DOHH2 (cell line): Measurements from ENCODE around the gene KCNIP3.

ENCODE experiments used
- EZH2phosphoT487 ChIP-seq: fragments of 200-600 bp; sonication (generic); IDR thresholded peaks from 2 replicates; pipeline ENCODE4 v1.6.1; 2017; ENCODE audit warnings: borderline replicate concordance, mild to moderate bottlenecking, antibody characterized with exemption, low read length, moderate library complexity, mixed read lengths
- TF ChIP-seq, protein P1 (sequence below): fragments of 200-600 bp; sonication (generic); IDR thresholded peaks from one replicate; pipeline ENCODE4 v1.5.1; 2014; ENCODE audit warnings: antibody characterized with exemption, mild to moderate bottlenecking, low read depth, low read length; ENCODE audit not compliant: poor library complexity, severe bottlenecking

GRCh38 chr2:95359501-95359930 is 62.4 kb downstream of the KCNIP3 start:
- TF ChIP-seq, protein P1, sequence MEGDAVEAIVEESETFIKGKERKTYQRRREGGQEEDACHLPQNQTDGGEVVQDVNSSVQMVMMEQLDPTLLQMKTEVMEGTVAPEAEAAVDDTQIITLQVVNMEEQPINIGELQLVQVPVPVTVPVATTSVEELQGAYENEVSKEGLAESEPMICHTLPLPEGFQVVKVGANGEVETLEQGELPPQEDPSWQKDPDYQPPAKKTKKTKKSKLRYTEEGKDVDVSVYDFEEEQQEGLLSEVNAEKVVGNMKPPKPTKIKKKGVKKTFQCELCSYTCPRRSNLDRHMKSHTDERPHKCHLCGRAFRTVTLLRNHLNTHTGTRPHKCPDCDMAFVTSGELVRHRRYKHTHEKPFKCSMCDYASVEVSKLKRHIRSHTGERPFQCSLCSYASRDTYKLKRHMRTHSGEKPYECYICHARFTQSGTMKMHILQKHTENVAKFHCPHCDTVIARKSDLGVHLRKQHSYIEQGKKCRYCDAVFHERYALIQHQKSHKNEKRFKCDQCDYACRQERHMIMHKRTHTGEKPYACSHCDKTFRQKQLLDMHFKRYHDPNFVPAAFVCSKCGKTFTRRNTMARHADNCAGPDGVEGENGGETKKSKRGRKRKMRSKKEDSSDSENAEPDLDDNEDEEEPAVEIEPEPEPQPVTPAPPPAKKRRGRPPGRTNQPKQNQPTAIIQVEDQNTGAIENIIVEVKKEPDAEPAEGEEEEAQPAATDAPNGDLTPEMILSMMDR, result no peak
- TF ChIP-seq EZH2phosphoT487, result no peak
